Common myeloid progenitor, CD34-positive (primary cell): ENCODE results near the gene ARFIP1.
A peak's percentile ranks its signal among the peaks of the same experiment; 100 is the strongest.

Experiments used
- CTCF ChIA-PET: fragments of 350-600 bp; sonication (Branson Sonifier 250); formaldehyde crosslinking; loops from one replicate; lab custom pipeline; 2021; ENCODE audit warnings: antibody characterized with exemption; lab: Charles Lee
- POLR2A ChIA-PET: fragments of 350-600 bp; sonication (Branson Sonifier 250); formaldehyde crosslinking; loops from one replicate; lab custom pipeline; 2021; ENCODE audit warnings: antibody characterized with exemption; lab: Charles Lee
- DNase-seq, 3 donors: peaks; one replicate each; pipeline versions ENCODE4 v3.0.0 to v3.0.0-alpha.2; 2013
- H3K27ac ChIP-seq, 2 experiments: 1 replicate in 1 of 2; 2 replicates in 1 of 2; pipeline ENCODE4 v1.7.0; 2013; ENCODE audit warnings: inconsistent platforms in 2 of 2, low read length in 2 of 2, mild to moderate bottlenecking in 2 of 2, low read depth in 1 of 2, moderate library complexity in 1 of 2; ENCODE audit not compliant: severe bottlenecking in 2 of 2, insufficient read depth in 1 of 2, poor library complexity in 1 of 2
- H3K27me3 ChIP-seq, 5 experiments: replicated peaks in 2 of 5; 1 replicate in 3 of 5; 2 replicates in 2 of 5; pipeline versions ENCODE4 v1.6.1 to v1.7.0; 2013; ENCODE audit warnings: low read length in 4 of 5, mild to moderate bottlenecking in 2 of 5, moderate library complexity in 2 of 5, inconsistent platforms in 1 of 5; ENCODE audit not compliant: insufficient read depth in 5 of 5, control insufficient read depth in 4 of 5
- H3K36me3 ChIP-seq, 4 experiments: 1 replicate in 2 of 4; 2 replicates in 2 of 4; pipeline versions ENCODE4 v1.6.1 to v1.7.0; 2013; ENCODE audit warnings: low read length in 3 of 4, control low read depth in 1 of 4, mild to moderate bottlenecking in 1 of 4; ENCODE audit not compliant: control insufficient read depth in 4 of 4, insufficient read depth in 4 of 4
- H3K4me1 ChIP-seq, 4 experiments: 1 replicate in 3 of 4; 2 replicates in 1 of 4; pipeline versions ENCODE4 v1.6.1 to v1.7.1; 2013; ENCODE audit warnings: low read length in 3 of 4, mild to moderate bottlenecking in 3 of 4, control low read depth in 1 of 4, inconsistent platforms in 1 of 4, moderate library complexity in 1 of 4; ENCODE audit not compliant: control insufficient read depth in 4 of 4, insufficient read depth in 4 of 4; ENCODE audit errors: control extremely low read depth in 1 of 4
- H3K4me3 ChIP-seq, 7 experiments: 1 replicate in 4 of 7; 2 replicates in 3 of 7; pipeline versions ENCODE4 v1.5.1 to v1.7.0; 2013; ENCODE audit warnings: mild to moderate bottlenecking in 7 of 7, low read length in 6 of 7, moderate library complexity in 6 of 7, inconsistent platforms in 2 of 7, low read depth in 2 of 7, control low read depth in 1 of 7; ENCODE audit not compliant: insufficient read depth in 4 of 7, control insufficient read depth in 1 of 7; ENCODE audit errors: extremely low read depth in 1 of 7
- H3K9me3 ChIP-seq, 5 experiments: 1 replicate in 4 of 5; 2 replicates in 1 of 5; pipeline versions ENCODE4 v1.6.1 to v1.7.1; 2013; ENCODE audit warnings: low read length in 4 of 5, mild to moderate bottlenecking in 2 of 5, inconsistent platforms in 1 of 5, low read depth in 1 of 5, moderate library complexity in 1 of 5; ENCODE audit not compliant: control insufficient read depth in 4 of 5, insufficient read depth in 2 of 5; ENCODE audit errors: control extremely low read depth in 1 of 5
- WGBS: methylation state at CpG from one replicate; pipeline ENCODE4 v1.1.5; 2013; ENCODE audit not compliant: insufficient coverage; 5-methylcytosine and 5-hydroxymethylcytosine counted together

ARFIP1 gene

GRCh38 chr4:152919826-152920225 is 140.1 kb downstream of the ARFIP1 start:
- Histone ChIP-seq H3K4me3 (no peak overlapping the region), H3K4me1 (no peaks in the 10 kb centered on the region), H3K27me3 (no peaks in the 10 kb centered on the region), H3K27ac (no peak overlapping the region), H3K9me3 (peaks cover 3 to 15% (median 8%) of the 10 kb centered on the region in 5 experiments), H3K36me3 (no peaks in the 10 kb centered on the region)
- DNase-seq, result no peak
- ChIA-PET POLR2A (no interaction called here), CTCF (no interaction called here)
- WGBS, result 100% methylated on average over 2 of the region's 2 CpGs

- no peaks in the 10 kb centered on the region for H3K4me1 ChIP-seq
- H3K27ac ChIP-seq, result no peak overlapping the region
- POLR2A ChIA-PET, result no interaction called here
- no CpG with 5 or more reads among the region's 1 CpG for WGBS
- CTCF ChIA-PET, result no interaction called here
- H3K27me3 ChIP-seq, result no peaks in the 10 kb centered on the region
- no peak overlapping the region for H3K4me3 ChIP-seq
- H3K36me3 ChIP-seq, result no peaks in the 10 kb centered on the region
- DNase-seq, result peak in 2 of 3 donors; percentile 45 to 50
- H3K9me3 ChIP-seq, result peaks cover 3 to 15% (median 8%) of the 10 kb centered on the region in 5 experiments
Observed at GRCh38 chr4:152920768-152921167, 141.0 kb downstream of the ARFIP1 start.

GRCh38 chr4:152921284-152921683 is 141.5 kb downstream of the ARFIP1 start:
- Histone ChIP-seq H3K36me3 (no peaks in the 10 kb centered on the region), H3K4me3 (no peak overlapping the region), H3K27ac (no peak overlapping the region), H3K27me3 (no peaks in the 10 kb centered on the region), H3K4me1 (no peaks in the 10 kb centered on the region), H3K9me3 (peaks cover 3 to 15% (median 8%) of the 10 kb centered on the region in 5 experiments)
- ChIA-PET CTCF (no interaction called here), POLR2A (no interaction called here)
- DNase-seq, result no peak

GRCh38 chr4:152925851-152926250 is 146.1 kb downstream of the ARFIP1 start:
- ChIA-PET POLR2A (interaction anchor here (0.6 kb wide), 1 partner anchor 132 kb away, joined by 4 read pairs; no protein-coding TSS in a partner anchor), CTCF (no interaction called here)
- H3K4me3 ChIP-seq, result no peak overlapping the region
- no peak for DNase-seq
- no peaks in the 10 kb centered on the region for H3K36me3 ChIP-seq
- H3K27ac ChIP-seq, result no peak overlapping the region
- H3K27me3 ChIP-seq, result peaks cover 0 to 3% (median 0%) of the 10 kb centered on the region in 5 experiments
- H3K9me3 ChIP-seq, result no peaks in the 10 kb centered on the region
- H3K4me1 ChIP-seq, result peaks cover 0 to 8% (median 1%) of the 10 kb centered on the region in 4 experiments
- 100% methylated on average over 1 of the region's 1 CpG for WGBS

GRCh38 chr4:152926959-152927358 is 147.2 kb downstream of the ARFIP1 start:
- 91% methylated on average over 4 of the region's 4 CpGs for WGBS
- Histone ChIP-seq H3K27me3 (peaks cover 0 to 3% (median 0%) of the 10 kb centered on the region in 5 experiments), H3K4me3 (no peak overlapping the region), H3K36me3 (no peaks in the 10 kb centered on the region), H3K27ac (no peak overlapping the region), H3K4me1 (peaks cover 0 to 8% (median 1%) of the 10 kb centered on the region in 4 experiments), H3K9me3 (no peaks in the 10 kb centered on the region)
- ChIA-PET CTCF (interaction anchor here (0.8 kb wide), 1 partner anchor 17 kb away, joined by 3 read pairs; no protein-coding TSS in a partner anchor), POLR2A (no interaction called here)
- no peak for DNase-seq

- Histone ChIP-seq H3K27me3 (peaks cover 0 to 5% (median under 1%) of the 10 kb centered on the region in 5 experiments), H3K4me3 (no peak overlapping the region), H3K4me1 (peaks cover 0 to 8% (median 1%) of the 10 kb centered on the region in 4 experiments), H3K27ac (no peak overlapping the region), H3K36me3 (no peaks in the 10 kb centered on the region), H3K9me3 (no peaks in the 10 kb centered on the region)
- WGBS, result 96% methylated on average over 3 of the region's 3 CpGs
- CTCF ChIA-PET, result interaction anchor here (0.8 kb wide), 1 partner anchor 18 kb away, joined by 3 read pairs; no protein-coding TSS in a partner anchor
- no peak for DNase-seq
- POLR2A ChIA-PET, result no interaction called here
Observed at GRCh38 chr4:152927737-152928136, 148.0 kb downstream of the ARFIP1 start.

GRCh38 chr4:152928286-152928685 is 148.5 kb downstream of the ARFIP1 start:
- peaks cover 0 to 9% (median 2%) of the 10 kb centered on the region in 5 experiments for H3K27me3 ChIP-seq
- POLR2A ChIA-PET, result no interaction called here
- H3K4me3 ChIP-seq, result no peak overlapping the region
- DNase-seq, result no peak
- H3K27ac ChIP-seq, result no peak overlapping the region
- WGBS, result 100% methylated on average over 2 of the region's 4 CpGs
- H3K36me3 ChIP-seq, result no peaks in the 10 kb centered on the region
- CTCF ChIA-PET, result no interaction called here
- H3K4me1 ChIP-seq, result peaks cover 0 to 8% (median 1%) of the 10 kb centered on the region in 4 experiments
- H3K9me3 ChIP-seq, result no peaks in the 10 kb centered on the region
